Measurements from ENCODE around the gene TSEN34. TPM values are rescaled to one million over a fixed set of nuclear protein-coding genes. Genes with fewer than 3 reads are reported as not detected.

The TSEN34 gene
- polyA plus RNA-seq, 1 of the 3 experiments (the other 2 are of a cell fraction): 82.1 TPM

DNA sequence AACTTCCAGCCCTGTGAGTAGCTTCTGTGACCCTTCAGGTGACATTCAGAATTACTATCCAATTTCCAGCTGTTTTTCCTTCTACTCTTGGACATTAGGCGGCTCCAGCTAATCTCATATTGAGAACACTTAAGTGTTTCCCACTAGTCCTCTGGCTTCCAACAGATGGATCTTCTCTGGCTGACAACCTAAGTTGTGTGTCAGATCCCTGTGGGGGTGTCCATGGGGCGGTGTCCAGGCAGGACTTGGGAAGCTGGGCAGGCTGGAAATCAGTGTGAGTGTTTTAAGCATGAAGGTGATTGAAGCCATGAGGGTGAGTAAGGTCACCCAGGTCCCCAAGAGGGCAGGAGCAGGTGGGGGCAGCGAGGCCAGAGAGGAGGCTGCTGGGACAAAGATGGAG lies 43.4 kb upstream of the TSEN34 start:
- TF ChIP-seq CHD2 (IDR thresholded peaks at IDR 0.05; ENCODE audit: low read length, partially characterized antibody) (no peak), SIN3A (IDR thresholded peaks at IDR 0.05; ENCODE audit: borderline replicate concordance, low read depth, low read length) (no peak), MEF2A (IDR thresholded peaks at IDR 0.05; ENCODE audit: borderline replicate concordance, low read depth) (no peak), EZH2phosphoT487 (IDR thresholded peaks at IDR 0.05; ENCODE audit: borderline replicate concordance, low read depth) (no peak), GATA2 (CRISPR knock-in tag; IDR thresholded peaks at IDR 0.05) (no peak), RFX5 (IDR thresholded peaks at IDR 0.05; ENCODE audit: low read length) (no peak), RAD21 (IDR thresholded peaks at IDR 0.05; ENCODE audit: low read length) (no peak)
- TF ChIP-seq, protein P1, sequence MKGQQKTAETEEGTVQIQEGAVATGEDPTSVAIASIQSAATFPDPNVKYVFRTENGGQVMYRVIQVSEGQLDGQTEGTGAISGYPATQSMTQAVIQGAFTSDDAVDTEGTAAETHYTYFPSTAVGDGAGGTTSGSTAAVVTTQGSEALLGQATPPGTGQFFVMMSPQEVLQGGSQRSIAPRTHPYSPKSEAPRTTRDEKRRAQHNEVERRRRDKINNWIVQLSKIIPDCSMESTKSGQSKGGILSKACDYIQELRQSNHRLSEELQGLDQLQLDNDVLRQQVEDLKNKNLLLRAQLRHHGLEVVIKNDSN (IDR thresholded peaks at IDR 0.05; ENCODE audit: borderline replicate concordance, low read depth): no peak
- peaks cover 5% of the 10 kb centered on the region; the same call in 1 of the 2 replicates for H3K79me2 ChIP-seq (ENCODE audit: insufficient read depth)
- peaks cover 3% of the 10 kb centered on the region for H3F3A ChIP-seq (replicated peaks; ENCODE audit: insufficient read depth)
- H4K20me1 ChIP-seq (ENCODE audit: insufficient read depth): peaks cover 4% of the 10 kb centered on the region
- no peaks in the 10 kb centered on the region for H3K4me1 ChIP-seq (ENCODE audit: control insufficient read depth in 1 of 2, insufficient read depth in 2 of 2, low read depth in 1 of 2, low read length in 1 of 2)
- no peak overlapping the region for H2AFZ ChIP-seq (ENCODE audit: low read depth)
- CTCF ChIA-PET: interaction anchor here (0.9 to 1.3 kb wide), 4 partner anchors 11 to 20 kb away, joined by 3 to 5 read pairs (median 4); partner anchors contain the start of gene LENG1
- 85% methylated on average over 3 of the region's 3 CpGs for WGBS (ENCODE audit: low lambda C conversion rate)
- no peaks in the 10 kb centered on the region for H3K9me2 ChIP-seq
- H3K36me3 ChIP-seq (replicated peaks in 1 of 2; ENCODE audit: control insufficient read depth in 1 of 2, insufficient read depth in 2 of 2, low read length in 1 of 2): peaks cover 32 to 90% of the 10 kb centered on the region in 2 experiments
- H3K9ac ChIP-seq: no peak overlapping the region
- H3K9me3 ChIP-seq: no peaks in the 10 kb centered on the region
- DNase-seq: no peak
- POLR2A ChIA-PET: interaction anchor here (1.0 to 1.2 kb wide), 2 partner anchors 11 to 12 kb away, joined by 3 to 4 read pairs; partner anchors contain the start of genes CNOT3 and LENG1
- H3K4me3 ChIP-seq (ENCODE audit: low read depth in 2 of 2, low read length in 1 of 2): no peak overlapping the region
- no peaks in the 10 kb centered on the region for H3K27me3 ChIP-seq (ENCODE audit: insufficient read depth)
- H3K4me2 ChIP-seq: no peak overlapping the region
- H3K27ac ChIP-seq (ENCODE audit: low read depth in 2 of 2, low read length in 1 of 2): no peak overlapping the region

DNA sequence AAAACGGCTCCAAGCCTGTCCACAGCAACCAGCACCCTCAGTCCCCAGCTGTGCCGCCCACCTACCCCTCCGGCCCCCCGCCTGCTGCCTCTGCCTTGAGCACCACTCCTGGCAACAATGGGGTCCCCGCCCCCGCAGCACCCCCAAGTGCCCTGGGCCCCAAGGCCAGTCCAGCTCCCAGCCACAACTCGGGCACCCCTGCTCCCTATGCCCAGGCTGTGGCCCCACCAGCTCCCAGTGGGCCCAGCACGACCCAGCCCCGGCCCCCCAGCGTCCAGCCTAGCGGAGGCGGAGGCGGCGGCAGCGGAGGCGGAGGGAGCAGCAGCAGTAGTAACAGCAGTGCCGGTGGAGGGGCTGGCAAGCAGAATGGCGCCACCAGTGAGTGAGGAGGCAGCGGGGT lies 43.0 kb upstream of the TSEN34 start:
- Histone ChIP-seq H3K9ac (no peak overlapping the region), H3K27ac (ENCODE audit: low read depth in 2 of 2, low read length in 1 of 2) (no peak overlapping the region), H4K20me1 (ENCODE audit: insufficient read depth) (no peaks in the 10 kb centered on the region), H2AFZ (ENCODE audit: low read depth) (no peak overlapping the region), H3F3A (replicated peaks; ENCODE audit: insufficient read depth) (peaks cover 3% of the 10 kb centered on the region), H3K27me3 (ENCODE audit: insufficient read depth) (no peaks in the 10 kb centered on the region), H3K4me3 (ENCODE audit: low read depth in 2 of 2, low read length in 1 of 2) (no peak overlapping the region), H3K4me2 (no peak overlapping the region), H3K79me2 (ENCODE audit: insufficient read depth) (peaks cover under 1% of the 10 kb centered on the region; the same call in 1 of the 2 replicates), H3K4me1 (ENCODE audit: control insufficient read depth in 1 of 2, insufficient read depth in 2 of 2, low read depth in 1 of 2, low read length in 1 of 2) (no peaks in the 10 kb centered on the region), H3K36me3 (replicated peaks in 1 of 2; ENCODE audit: control insufficient read depth in 1 of 2, insufficient read depth in 2 of 2, low read length in 1 of 2) (peaks cover 28 to 90% of the 10 kb centered on the region in 2 experiments), H3K9me3 (no peaks in the 10 kb centered on the region), H3K9me2 (no peaks in the 10 kb centered on the region)
- CTCF ChIA-PET: interaction anchor here (1.0 to 1.3 kb wide), 3 partner anchors 10 to 20 kb away, joined by 3 to 5 read pairs (median 4); no protein-coding TSS in a partner anchor
- no peak for DNase-seq
- WGBS (ENCODE audit: low lambda C conversion rate): 92% methylated on average over 18 of the region's 19 CpGs
- POLR2A ChIA-PET: interaction anchor here (1.0 to 1.2 kb wide), 2 partner anchors 11 kb away, joined by 3 to 4 read pairs; partner anchors contain the start of genes CNOT3 and LENG1
- TF ChIP-seq, protein P2, sequence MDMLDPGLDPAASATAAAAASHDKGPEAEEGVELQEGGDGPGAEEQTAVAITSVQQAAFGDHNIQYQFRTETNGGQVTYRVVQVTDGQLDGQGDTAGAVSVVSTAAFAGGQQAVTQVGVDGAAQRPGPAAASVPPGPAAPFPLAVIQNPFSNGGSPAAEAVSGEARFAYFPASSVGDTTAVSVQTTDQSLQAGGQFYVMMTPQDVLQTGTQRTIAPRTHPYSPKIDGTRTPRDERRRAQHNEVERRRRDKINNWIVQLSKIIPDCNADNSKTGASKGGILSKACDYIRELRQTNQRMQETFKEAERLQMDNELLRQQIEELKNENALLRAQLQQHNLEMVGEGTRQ (IDR thresholded peaks at IDR 0.05; ENCODE audit: borderline replicate concordance, low read depth, low read length): no peak
- TF ChIP-seq EZH2phosphoT487 (IDR thresholded peaks at IDR 0.05; ENCODE audit: borderline replicate concordance, low read depth): no peak
- TF ChIP-seq, protein P3, sequence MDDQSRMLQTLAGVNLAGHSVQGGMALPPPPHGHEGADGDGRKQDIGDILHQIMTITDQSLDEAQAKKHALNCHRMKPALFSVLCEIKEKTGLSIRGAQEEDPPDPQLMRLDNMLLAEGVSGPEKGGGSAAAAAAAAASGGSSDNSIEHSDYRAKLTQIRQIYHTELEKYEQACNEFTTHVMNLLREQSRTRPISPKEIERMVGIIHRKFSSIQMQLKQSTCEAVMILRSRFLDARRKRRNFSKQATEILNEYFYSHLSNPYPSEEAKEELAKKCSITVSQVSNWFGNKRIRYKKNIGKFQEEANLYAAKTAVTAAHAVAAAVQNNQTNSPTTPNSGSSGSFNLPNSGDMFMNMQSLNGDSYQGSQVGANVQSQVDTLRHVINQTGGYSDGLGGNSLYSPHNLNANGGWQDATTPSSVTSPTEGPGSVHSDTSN (IDR thresholded peaks at IDR 0.05): no peak
- TF ChIP-seq, protein P1 (IDR thresholded peaks at IDR 0.05; ENCODE audit: borderline replicate concordance, low read depth): no peak
- TF ChIP-seq POLR2AphosphoS5 (IDR thresholded peaks at IDR 0.05; ENCODE audit: low read depth, low read length): no peak
- TF ChIP-seq, protein P4, sequence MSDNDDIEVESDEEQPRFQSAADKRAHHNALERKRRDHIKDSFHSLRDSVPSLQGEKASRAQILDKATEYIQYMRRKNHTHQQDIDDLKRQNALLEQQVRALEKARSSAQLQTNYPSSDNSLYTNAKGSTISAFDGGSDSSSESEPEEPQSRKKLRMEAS (IDR thresholded peaks at IDR 0.05; ENCODE audit: low read depth): no peak
- no peak for TF ChIP-seq GATA2 (CRISPR knock-in tag; IDR thresholded peaks at IDR 0.05)
- no peak for TF ChIP-seq SIN3A (IDR thresholded peaks at IDR 0.05; ENCODE audit: borderline replicate concordance, low read depth, low read length)
- TF ChIP-seq MXI1 (IDR thresholded peaks at IDR 0.05; ENCODE audit: low read depth, low read length): no peak
- no peak for TF ChIP-seq TCF12 (IDR thresholded peaks at IDR 0.05)
- TF ChIP-seq YY1 (IDR thresholded peaks at IDR 0.05; ENCODE audit: low read depth): no peak
- TF ChIP-seq RCOR1 (IDR thresholded peaks at IDR 0.05; ENCODE audit: low read length): no peak
- no peak for TF ChIP-seq FOXM1 (IDR thresholded peaks at IDR 0.05; ENCODE audit: low read depth)
- TF ChIP-seq JUND (IDR thresholded peaks at IDR 0.05): no peak
- no peak for TF ChIP-seq TAF1 (IDR thresholded peaks at IDR 0.05; ENCODE audit: borderline replicate concordance, low read depth, low read length)
